SK-MEL-5 (cell line): ENCODE results near the gene MALRD1. TPM values are rescaled to one million over a fixed set of nuclear protein-coding genes. Genes with fewer than 3 reads are reported as not detected.

Source experiments
- DNase-seq: peaks from one replicate; pipeline ENCODE4 v3.0.0-alpha.2; 2016; ENCODE audit warnings: low read depth, low spot score
- in situ Hi-C: cut with HindIII; loops from 2 replicates; pipeline ENCODE4 v1.10.0; 2016; ENCODE audit warnings: low sequenced_read_pairs, high pct_unique_total_duplicates, low pct_unique_long_range_greater_than_20kb
- total RNA-seq: library from RNA; depleted of rRNA; stranded (reverse); fragments of >200 nt; shearing (Covaris generic); gene quantifications from 2 replicates; pipeline ENCODE4 v1.2.3, GENCODE V29; 2014

Gene MALRD1
- total RNA-seq, 1 experiment from 2014 or later = not detected

DNA sequence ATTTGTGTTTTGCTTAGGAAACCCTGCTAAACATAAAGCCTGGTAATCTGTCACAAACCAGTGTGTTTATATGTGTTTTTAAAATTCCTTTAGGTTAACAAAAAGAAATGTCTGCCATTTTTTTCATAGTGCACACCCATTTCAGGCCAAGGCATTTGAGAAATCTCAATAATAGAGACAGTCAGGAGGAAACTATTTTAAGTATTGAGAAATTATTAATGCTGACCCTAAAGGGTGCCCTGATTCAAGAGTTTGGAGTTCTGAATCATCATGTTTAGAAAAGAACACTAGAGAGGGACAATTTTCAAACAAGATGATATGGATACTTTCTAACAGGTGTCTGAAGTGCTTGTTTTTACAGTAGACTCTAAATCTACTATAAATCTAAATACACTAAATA is 28.7 kb downstream of the MALRD1 start:
- no peak for DNase-seq
- in situ Hi-C loops = no loop called here

DNA sequence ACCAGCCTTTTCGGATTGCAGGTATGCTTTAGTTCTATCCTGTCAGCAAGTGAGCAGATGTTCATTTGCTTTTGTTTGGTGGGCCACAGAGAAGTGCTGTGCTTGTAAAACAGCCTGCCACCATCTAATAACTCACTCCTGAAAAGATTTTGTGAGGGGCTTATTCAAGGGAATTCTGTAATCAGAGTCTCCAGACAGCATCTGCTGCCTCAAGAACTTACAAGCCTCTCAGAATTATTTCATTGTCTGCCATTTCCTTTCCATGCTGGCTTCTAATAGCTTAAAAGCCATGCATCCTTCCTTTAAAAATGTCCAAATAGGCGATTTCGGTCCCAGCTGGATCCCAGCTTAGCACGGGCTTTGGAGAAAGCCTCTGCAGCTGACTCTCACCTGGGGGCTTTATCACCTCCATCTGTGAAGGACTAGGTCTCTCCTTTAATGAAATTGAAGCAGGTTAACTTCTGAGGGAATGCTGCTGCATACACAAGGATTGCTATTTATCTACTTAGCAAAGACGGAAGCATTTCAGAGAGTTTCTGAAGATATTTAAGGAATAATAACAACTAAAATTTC is 48.0 kb downstream of the MALRD1 start:
- in situ Hi-C loops = no loop called here
- no peak for DNase-seq

DNA sequence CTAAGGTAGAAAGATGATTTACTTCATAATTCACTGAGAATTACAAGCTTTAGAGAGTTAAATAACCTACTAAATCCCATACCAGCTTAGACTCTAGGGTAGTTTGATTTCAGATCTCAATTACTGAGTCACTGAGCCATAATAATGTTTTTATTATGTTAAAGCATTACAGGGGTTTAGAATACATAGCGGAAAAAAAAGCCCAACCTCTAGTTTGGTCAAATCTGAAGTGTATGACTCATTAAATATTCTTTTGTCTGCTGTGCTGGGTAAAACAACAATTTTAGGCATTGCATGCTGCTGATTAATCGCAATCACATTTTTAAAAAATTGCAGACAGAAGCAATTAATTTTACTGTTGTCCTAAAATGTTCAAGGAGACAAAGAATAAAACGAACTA is 48.5 kb downstream of the MALRD1 start:
- in situ Hi-C loops = no loop called here

DNA sequence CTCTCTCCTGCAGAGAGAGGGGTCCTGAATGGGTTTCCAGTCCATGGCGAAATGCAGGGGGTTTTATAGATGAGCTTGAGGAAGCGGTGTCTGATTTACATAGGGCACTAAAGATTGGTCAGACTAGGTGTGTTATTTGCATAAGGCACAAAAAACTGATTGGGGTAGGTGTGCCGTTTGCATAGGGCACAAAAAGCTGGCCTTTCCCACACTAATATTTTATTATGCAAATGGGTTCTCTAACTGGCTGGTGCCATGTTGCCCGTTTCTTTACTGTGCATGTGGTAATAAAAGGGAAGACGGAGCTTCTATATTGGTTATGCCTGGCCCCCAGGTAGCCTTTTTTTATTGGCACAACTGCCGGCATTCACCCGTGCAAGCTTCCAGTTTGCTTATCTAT is 50.2 kb downstream of the MALRD1 start:
- in situ Hi-C loops = no loop called here
- no peak for DNase-seq

More for the DNA sequence above, 48.5 kb downstream of the MALRD1 start:
- no peak for DNase-seq

DNA sequence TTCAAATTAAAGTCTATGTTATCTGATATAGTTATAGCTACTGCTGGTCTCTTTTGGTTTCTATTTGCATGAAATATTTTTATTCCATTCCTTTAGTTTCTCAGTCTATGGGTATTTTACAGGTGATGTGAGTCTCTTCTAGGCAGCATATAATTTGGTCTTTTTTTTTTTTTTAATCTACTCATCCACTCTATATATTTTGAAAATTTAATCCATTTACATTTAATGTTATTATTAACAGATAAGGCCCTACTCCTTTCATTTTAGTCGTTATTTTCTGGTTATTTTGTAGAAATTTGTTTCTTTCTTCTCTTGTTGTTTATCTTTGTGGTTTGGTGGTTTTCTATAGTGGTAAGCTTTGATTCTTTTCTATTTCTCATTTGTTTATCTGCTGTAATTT is 58.8 kb downstream of the MALRD1 start:
- DNase-seq = no peak
- in situ Hi-C loops = no loop called here

DNA sequence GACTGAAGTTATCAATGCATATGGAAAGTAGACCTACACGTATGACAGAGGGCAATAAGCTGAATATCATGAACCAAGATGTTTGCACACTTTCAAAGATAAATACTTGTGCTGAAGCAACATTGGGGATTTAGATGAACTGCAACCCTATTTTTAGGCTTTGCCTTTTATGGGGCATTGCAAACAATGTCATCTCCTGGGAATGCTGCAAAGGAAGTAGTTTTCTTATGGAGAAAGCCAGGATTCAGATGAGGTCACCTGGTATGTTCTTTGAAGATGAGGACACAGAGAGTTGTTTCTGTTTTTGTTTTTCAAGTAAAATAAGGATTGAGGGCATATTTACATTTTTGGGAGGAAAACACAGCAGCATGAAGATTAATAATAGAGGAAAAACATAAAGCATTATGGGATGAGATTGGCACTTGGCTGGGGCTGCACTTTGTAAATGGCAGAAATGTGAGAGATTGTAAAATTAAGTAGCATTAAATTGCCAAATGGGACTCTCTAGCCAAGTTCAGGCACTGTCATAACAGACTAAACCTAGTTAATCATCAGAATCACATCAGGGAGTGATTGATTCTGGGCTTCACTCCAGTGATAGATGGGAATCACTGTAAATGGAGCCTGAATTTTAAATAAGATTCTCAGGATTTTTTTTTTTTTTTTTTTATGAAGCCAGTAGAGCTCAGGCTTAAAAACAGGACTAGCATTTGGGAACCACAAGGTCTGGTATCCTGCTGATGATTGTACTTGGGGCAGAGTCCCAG is 63.1 kb downstream of the MALRD1 start:
- DNase-seq = no peak
- in situ Hi-C loops = no loop called here

DNA sequence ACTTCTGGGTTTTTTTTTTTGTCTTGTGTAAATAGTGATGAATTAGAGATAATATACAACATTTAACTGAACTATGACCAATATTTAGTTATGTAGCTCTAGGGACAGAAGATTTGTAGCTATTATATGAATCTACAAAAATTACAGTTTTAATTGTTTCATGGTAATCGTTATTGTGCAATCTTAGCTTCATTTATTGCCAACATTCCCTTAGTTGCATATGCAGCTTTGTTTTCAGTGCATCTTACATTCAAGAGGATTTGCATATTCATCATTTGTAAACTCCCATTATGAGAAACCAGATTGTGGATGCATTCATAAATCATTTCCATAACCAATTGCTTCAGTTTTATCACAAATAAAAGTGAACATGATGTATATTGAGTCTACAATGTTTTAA is 68.8 kb downstream of the MALRD1 start:
- in situ Hi-C loops = no loop called here

DNA sequence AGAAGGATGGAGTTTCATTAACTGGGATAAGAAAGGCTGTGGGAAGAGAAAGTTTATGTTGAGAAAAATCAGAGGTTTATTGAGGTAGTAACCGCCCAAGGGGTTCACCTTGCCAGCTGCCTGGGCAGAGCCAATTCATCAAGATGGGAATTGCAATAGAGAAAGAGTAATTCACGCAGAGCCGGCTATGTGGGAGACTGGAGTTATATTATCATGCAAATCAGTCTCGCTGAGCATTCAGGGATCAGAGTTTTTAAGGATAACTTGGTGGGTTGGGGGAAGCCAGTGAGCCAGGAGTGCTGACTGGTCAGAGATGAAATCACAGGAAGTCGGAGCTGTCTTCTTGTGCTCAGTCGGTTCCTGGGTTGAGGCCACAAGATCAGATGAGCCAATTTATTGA is 70.6 kb downstream of the MALRD1 start:
- in situ Hi-C loops = no loop called here
- DNase-seq = no peak

More for the DNA sequence above, 68.8 kb downstream of the MALRD1 start:
- DNase-seq = no peak

DNA sequence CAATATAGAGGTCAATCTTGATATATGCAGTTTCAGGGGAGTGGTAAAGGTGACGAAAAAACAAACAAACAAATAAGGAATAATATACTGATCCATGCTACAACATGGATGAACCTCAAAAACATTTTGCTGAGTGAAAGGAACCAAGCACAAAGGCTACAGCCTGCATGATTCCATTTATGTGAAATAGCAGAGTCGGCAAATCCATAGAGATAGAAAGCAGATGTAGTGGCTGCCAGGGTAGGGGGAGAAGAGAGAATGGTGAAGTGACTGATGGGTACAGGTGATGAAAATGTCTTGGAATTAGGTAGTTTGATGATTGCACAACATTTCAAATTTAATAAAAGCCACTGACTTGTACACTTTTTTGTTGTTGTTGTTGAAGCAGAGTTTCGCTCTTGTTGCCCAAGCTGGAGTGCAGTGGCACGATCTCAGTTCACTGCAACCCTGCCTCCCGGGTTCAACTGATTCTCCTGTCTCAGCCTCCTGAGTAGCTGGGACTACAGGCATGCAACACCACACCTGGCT is 71.8 kb downstream of the MALRD1 start:
- DNase-seq = no peak
- in situ Hi-C loops = no loop called here

DNA sequence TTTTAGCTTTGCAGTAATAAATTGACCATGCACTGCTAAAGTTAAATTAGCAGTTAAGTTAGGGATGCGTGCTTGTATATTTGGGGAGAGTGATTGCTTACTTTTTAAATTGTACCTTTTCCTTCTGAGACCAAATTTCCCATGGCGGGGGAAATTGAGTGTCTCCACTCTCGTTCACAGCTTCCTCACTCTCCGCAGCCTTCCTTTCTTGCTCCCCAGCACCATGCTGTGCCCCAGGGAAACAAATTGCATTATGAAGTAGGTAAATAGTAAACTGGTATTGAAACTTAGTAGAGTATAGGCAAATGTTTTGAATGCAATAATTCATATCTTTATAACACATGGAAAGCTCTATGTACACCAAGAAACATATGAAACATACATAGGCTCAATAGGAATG is 85.4 kb downstream of the MALRD1 start:
- in situ Hi-C loops = no loop called here
- no peak for DNase-seq

DNA sequence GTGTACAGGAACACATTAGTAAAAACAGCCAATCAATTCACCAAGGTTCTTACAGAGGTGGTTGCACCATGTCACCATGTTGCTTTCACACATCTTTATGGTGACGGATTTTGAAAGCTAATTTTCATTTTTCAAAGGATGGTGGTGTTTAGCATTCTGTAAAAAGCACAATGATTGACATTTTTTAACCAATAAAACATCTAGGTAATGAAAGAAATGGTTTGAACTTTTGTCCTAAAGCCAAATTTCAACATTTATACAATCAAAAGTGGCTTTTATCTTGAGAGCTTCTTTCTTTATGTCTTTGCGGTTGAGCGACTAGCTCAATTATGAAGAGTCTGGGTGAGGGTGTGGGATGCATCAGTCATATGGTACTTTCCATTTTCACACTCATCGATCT is 94.4 kb downstream of the MALRD1 start:
- no peak for DNase-seq
- in situ Hi-C loops = no loop called here

DNA sequence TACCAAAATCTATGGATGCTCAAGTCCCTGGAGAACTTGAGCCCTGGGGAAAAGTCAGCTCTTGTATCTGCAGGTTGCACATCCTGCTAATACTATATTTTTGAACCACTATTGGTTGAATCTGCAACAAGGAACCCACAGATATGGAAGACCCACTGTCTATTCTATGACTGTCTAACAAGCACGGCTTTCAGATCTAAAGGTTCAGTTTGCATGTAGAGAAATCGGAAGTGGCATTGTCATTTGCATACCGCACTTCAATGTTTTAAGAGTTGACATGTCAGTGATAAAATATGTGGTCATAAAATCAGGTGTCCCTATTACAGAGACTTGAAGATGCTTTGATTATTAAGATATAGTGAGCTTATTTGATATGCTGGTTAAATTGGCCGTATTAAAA is 95.6 kb downstream of the MALRD1 start:
- in situ Hi-C loops = no loop called here
- DNase-seq = no peak

DNA sequence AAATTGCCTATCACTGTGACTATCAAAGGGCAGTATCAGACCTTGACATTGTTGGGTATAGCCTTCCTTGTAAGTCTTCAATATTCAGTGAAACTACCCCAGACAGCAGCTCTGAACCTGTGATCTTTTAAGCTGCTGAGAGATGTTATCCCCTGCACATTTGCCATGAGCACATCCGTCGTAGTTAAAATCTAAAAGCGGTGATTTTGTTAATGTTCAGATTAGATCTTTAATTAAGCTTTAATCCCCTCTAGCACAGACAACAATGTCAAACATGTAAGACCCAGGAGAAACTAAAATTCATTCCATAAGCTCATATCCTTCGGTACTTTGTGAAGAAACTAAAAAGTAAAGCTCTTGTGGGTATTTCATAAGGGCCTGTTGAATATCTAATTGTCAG is 105.8 kb downstream of the MALRD1 start:
- in situ Hi-C loops = no loop called here
- DNase-seq = no peak

DNA sequence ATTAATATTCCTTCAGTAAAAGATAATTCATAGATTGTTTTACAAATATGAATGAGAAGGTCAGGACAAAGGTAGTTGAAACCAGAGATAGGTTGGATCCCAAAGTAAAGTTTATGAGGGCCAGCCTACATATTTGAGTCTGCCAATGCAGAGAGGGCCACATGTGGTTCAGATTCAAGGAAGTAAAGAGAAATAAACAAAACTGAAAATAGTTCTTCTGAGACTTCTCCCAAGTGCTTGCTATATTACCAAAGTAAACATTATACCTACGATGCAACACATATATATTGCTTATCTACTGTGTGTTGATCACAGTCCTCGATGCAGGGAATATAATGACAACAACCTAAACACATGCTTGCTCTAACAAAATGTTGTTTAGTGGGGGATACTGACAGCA is 109.8 kb downstream of the MALRD1 start:
- no peak for DNase-seq
- in situ Hi-C loops = no loop called here

DNA sequence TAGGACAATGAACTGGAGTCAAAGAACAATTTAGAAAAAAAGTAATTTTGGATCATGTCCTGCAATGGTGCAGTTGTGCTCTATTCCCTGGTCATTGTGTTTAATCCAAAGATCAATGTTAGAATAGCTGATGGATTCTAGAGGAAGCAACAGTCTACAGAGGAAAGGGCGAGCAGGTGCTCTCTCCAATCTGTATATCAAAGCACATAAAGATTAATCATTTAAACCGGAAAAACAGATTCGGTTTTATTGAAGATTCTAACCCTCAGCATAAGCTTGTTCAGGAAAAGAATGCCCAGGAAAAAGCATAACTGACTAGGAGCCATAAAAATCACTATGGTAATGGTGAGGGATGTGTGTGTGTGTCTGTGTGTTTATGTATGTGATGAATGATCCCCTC is 110.3 kb downstream of the MALRD1 start:
- DNase-seq = no peak
- in situ Hi-C loops = no loop called here

DNA sequence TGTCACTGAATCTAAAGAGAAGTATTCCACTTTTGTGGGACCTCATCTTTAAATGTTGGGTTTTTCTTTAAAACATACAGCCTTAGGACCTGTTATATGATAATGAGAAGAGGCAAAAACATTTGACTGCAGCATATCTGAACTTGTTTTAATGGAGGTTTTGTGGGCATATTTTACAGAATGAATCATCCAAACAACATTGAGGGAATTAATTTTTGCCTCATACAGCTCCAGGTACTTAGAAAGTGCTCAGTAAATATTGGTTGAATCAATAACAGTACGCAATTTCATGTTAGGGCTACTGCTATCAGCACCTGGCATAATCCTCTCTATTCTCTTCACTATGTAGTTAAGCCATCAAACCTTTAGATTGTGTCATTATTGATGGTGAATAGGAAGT is 115.9 kb downstream of the MALRD1 start:
- DNase-seq = no peak
- in situ Hi-C loops = no loop called here

DNA sequence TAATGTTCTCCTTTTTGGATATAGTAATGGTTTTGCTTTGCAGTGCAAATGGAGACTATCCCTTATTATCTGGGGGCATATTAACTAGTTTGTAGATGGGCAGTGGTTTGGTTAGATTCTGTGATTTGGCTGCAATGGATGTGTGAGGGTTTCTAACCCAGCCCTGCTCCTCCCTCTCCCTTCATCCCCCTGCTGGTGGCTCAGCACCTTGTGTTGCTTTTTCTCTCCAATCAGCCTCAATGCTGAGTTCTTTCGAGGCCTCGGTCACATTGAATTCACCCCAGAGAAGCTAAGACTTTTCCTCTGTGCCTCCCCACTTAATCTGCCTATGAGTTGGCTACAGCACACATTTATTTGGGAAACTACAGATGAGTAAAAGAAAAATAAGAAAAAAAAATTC is 120.0 kb downstream of the MALRD1 start:
- in situ Hi-C loops = no loop called here
- DNase-seq = peak; percentile 8

DNA sequence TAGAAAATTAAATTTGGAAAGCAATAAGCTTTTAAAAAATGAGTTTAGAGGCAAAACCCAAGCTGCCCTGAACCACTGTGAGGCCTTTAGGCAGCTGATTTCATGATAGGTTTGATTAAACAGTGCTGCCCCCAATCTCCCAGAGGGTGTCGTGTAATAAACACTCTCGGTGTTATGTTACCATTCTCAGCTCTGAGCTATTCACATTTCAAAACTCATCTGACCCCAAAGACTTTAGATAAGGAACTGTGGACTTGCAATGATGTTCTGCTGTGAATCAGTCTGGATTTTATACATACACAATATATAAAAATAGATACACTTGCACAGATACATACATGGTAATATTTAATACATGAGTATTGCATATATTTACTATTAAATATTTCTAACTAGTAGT is 120.4 kb downstream of the MALRD1 start:
- DNase-seq = no peak
- in situ Hi-C loops = no loop called here

DNA sequence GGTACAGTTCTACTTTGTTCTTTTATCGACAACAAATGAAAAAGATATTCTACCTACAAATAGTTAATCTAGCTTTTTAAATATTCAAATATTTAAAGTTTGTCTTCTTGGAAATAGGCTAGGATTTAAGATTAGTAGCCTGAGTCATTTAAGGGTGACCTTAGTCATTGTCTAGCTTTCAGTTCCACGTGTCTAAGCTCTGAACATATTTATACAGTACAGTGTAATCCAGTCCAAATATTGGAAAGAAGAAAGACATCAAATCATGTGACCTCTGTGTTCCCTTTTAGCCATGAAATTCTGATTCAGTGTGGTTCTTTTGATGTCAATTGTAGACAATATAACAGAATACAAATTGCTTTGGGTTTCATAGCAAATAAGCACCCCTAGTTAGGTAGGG is 121.1 kb downstream of the MALRD1 start:
- DNase-seq = no peak
- in situ Hi-C loops = no loop called here
